IMR-90 (cell line): ENCODE measurements around the gene CUL3.

ENCODE experiments used
- BHLHE40 ChIP-seq: fragments of 150-350 bp; IDR thresholded peaks from 2 replicates; pipeline ENCODE4 v1.6.1; 2016; ENCODE audit warnings: mild to moderate bottlenecking, low read depth, low read length
- CEBPB ChIP-seq: IDR thresholded peaks from 2 replicates; pipeline ENCODE4 v1.6.1; 2012; ENCODE audit warnings: low read depth, low read length, improper control_type of control experiment
- CHD1 ChIP-seq: IDR thresholded peaks from 2 replicates; pipeline ENCODE4 v1.6.1; 2012; ENCODE audit warnings: low read depth, low read length, improper control_type of control experiment
- CTCF ChIP-seq: conservative IDR thresholded peaks from 2 replicates; pipeline ENCODE4 v1.5.1; 2012; ENCODE audit warnings: mild to moderate bottlenecking, low read depth, low read length, improper control_type of control experiment
- POLR2A ChIP-seq: IDR thresholded peaks from 2 replicates; pipeline ENCODE4 v1.6.1; 2012; ENCODE audit warnings: mild to moderate bottlenecking, low read depth, low read length
- RCOR1 ChIP-seq: IDR thresholded peaks from 2 replicates; pipeline ENCODE4 v1.6.1; 2012; ENCODE audit warnings: mild to moderate bottlenecking, low read length, improper control_type of control experiment; ENCODE audit not compliant: insufficient replicate concordance
- USF2 ChIP-seq: fragments of 150-350 bp; IDR thresholded peaks from 2 replicates; pipeline ENCODE4 v1.6.1; 2017; ENCODE audit warnings: mild to moderate bottlenecking, antibody characterized with exemption, low read length, low read depth

GRCh38 chr2:224596289-224596688 lies 11.1 kb upstream of the CUL3 start:
- TF ChIP-seq CTCF (no peak), POLR2A (no peak), CEBPB (no peak), CHD1 (no peak), USF2 (no peak), RCOR1 (no peak), BHLHE40 (no peak)
